Kidney (tissue), 14 donors: ENCODE measurements around the gene IL23R. TPM values are rescaled to one million over a fixed set of nuclear protein-coding genes. Genes with fewer than 3 reads are reported as not detected.

Source experiments
- DNase-seq, 5 donors: peaks; one replicate each; pipeline ENCODE4 v3.0.0-alpha.2; 2013 to 2020
- FAIRE-seq: peaks from 2 replicates; lab custom pipeline; 2012; peaks lifted over from hg19 to GRCh38; lab: Jason Lieb, UNC
- H3K27ac ChIP-seq, 2 donors: one replicate each; pipeline ENCODE4 v1.7.0; 2013; ENCODE audit warnings: low read depth in 2 of 2, low read length in 2 of 2, inconsistent platforms in 1 of 2
- H3K27me3 ChIP-seq: one replicate; pipeline ENCODE4 v1.7.1; 2013; ENCODE audit warnings: low read length, inconsistent platforms; ENCODE audit not compliant: control insufficient read depth, insufficient read depth
- H3K36me3 ChIP-seq, 3 donors: one replicate each; pipeline versions ENCODE4 v1.7.0 to v1.7.1; 2013; ENCODE audit warnings: low read length in 3 of 3, control low read depth in 1 of 3, inconsistent platforms in 1 of 3; ENCODE audit not compliant: insufficient read depth in 3 of 3, control insufficient read depth in 2 of 3
- H3K4me1 ChIP-seq, 3 donors: one replicate each; pipeline versions ENCODE4 v1.7.0 to v1.7.1; 2013; ENCODE audit warnings: low read length in 3 of 3, inconsistent platforms in 1 of 3, low read depth in 1 of 3; ENCODE audit not compliant: control insufficient read depth in 2 of 3, insufficient read depth in 2 of 3
- H3K4me3 ChIP-seq, 3 donors: one replicate each; pipeline versions ENCODE4 v1.7.0 to v1.8.1; 2013; ENCODE audit warnings: low read length in 3 of 3, control low read depth in 1 of 3, inconsistent platforms in 1 of 3
- H3K9ac ChIP-seq, 3 donors: one replicate each; pipeline versions ENCODE4 v1.7.0 to v1.7.1; 2013; ENCODE audit warnings: low read length in 3 of 3, control low read depth in 1 of 3, inconsistent platforms in 1 of 3
- H3K9me3 ChIP-seq, 3 donors: one replicate each; pipeline versions ENCODE4 v1.7.0 to v1.7.1; 2013; ENCODE audit warnings: low read length in 3 of 3, control low read depth in 1 of 3, inconsistent platforms in 1 of 3; ENCODE audit not compliant: control insufficient read depth in 2 of 3, insufficient read depth in 1 of 3
- CTCF ChIP-seq: IDR thresholded peaks from 3 replicates; pipeline ENCODE4 v1.5.1; 2012; ENCODE audit warnings: mild to moderate bottlenecking, moderate library complexity, borderline replicate concordance; ENCODE audit not compliant: insufficient read depth; ENCODE audit errors: extremely low read depth
- intact Hi-C: fragments of 100-400 bp; cut with DNase I; formaldehyde crosslinking; loops from one replicate; pipeline ENCODE4 v1.11.1; 2022
- polyA plus RNA-seq: library from polyadenylated mRNA; stranded (reverse); fragments of 350-450 nt; fragmentation: Illumina TruSeq; extraction: RNeasy Lipid Tissue Mini Kit (QIAGEN cat#74804); gene quantifications from one replicate; pipeline ENCODE4 v1.2.3, GENCODE V29; 2014; ENCODE audit warnings: low read depth, low replicate concordance; ENCODE audit not compliant: insufficient read depth
- total RNA-seq: library from RNA; stranded (reverse); fragmentation: NEBNext Ultra II Directional; extraction: Animal tissue kit (Norgen Biotek cat#: 25700); gene quantifications from one replicate; pipeline ENCODE4 v1.2.1, GENCODE V29; 2021
- donor health status: control.
- donor health status: control.
- donor health status: control.
- donor health status: control.
- donor health status: control.
- donor health status: DM: yes; HTN: yes; CAD: no.
- donor health status: Normal renal cell carcinoma (clear cell type).

The IL23R gene
- total and polyA plus RNA-seq, 2 donors from 2014 or later = 0.19 TPM; not detected in 1

GRCh38 chr1:67148516-67149178 is 17.6 kb upstream of the IL23R start:
- no peaks in the 10 kb centered on the region for H3K36me3 ChIP-seq
- no peak for TF ChIP-seq CTCF
- intact Hi-C loops = no loop called here

DNA sequence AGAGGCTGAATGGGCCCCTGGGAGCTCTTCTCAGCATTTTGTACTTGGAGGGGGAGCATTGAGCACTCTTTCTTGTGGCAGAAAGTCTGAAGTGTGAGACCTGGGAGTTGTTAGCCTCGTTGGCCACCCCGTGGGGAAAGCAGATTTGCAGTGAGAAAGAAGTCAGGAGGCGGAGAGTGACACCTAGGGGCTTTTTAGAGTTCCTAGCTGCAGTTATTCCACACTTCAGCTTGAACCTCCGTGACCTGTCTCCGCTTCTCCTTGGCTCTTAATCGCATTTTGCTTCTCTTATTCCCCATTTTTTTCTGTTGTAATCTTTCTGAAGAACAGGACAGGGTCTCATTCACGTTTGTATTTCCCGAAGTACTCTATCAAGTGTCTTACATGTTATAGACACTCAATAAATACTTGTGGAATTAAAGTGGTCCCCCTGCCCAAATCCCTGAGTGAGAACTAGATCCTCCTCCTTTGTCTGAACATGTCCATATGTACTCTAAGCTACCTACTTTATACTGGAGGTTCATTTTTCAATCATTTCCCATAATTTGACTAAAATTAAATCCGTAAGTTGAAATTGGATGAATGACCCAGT is 17.0 kb upstream of the IL23R start:
- Histone ChIP-seq H3K4me3 (peak overlapping the region in 1 of 3 donors; percentile 13), H3K4me1 (peaks cover 0 to 7% (median 4%) of the 10 kb centered on the region in 3 donors), H3K9ac (peak overlapping the region in 1 of 3 donors; percentile 38), H3K9me3 (no peaks in the 10 kb centered on the region), H3K27ac (no peak overlapping the region), H3K36me3 (no peaks in the 10 kb centered on the region), H3K27me3 (no peaks in the 10 kb centered on the region)
- intact Hi-C loops = no loop called here
- FAIRE-seq = no peak
- TF ChIP-seq CTCF = peak; percentile 76
- DNase-seq = peak in 4 of 5 donors; percentile 70 to 89 (median 80)

More at GRCh38 chr1:67148516-67149178, 17.6 kb upstream of the IL23R start:
- FAIRE-seq = no peak
- no peaks in the 10 kb centered on the region for H3K9me3 ChIP-seq
- H3K4me1 ChIP-seq = peaks cover 0 to 7% (median 4%) of the 10 kb centered on the region in 3 donors
- peak overlapping the region in 2 of 3 donors; percentile 11 to 13 for H3K4me3 ChIP-seq
- no peak overlapping the region for H3K27ac ChIP-seq
- H3K27me3 ChIP-seq = no peaks in the 10 kb centered on the region
- peak overlapping the region in 1 of 3 donors; percentile 38 for H3K9ac ChIP-seq
- no peak for DNase-seq

GRCh38 chr1:67150931-67151330 is 15.3 kb upstream of the IL23R start:
- H3K27me3 ChIP-seq = no peaks in the 10 kb centered on the region
- H3K4me3 ChIP-seq = no peak overlapping the region
- intact Hi-C loops = no loop called here
- H3K4me1 ChIP-seq = peaks cover 0 to 7% (median 4%) of the 10 kb centered on the region in 3 donors
- no peak overlapping the region for H3K9ac ChIP-seq
- FAIRE-seq (no peak), DNase-seq (no peak)
- no peak overlapping the region for H3K27ac ChIP-seq
- H3K9me3 ChIP-seq = no peaks in the 10 kb centered on the region
- TF ChIP-seq CTCF = no peak
- no peaks in the 10 kb centered on the region for H3K36me3 ChIP-seq
